GM18909 (cell line): ENCODE measurements around the gene MYH11.
A peak's percentile ranks its signal among the peaks of the same experiment; 100 is the strongest.
"Not testable (repeated sequence)": the region's sequence is repeated elsewhere in the genome, so short reads cannot be mapped to it uniquely, and the experiment has no call there.

Source experiments
- ATAC-seq: cut with Tn5 transposase; IDR thresholded peaks from one replicate; pipeline ENCODE4 v1.9.1; 2021; ENCODE audit warnings: mild to moderate bottlenecking; ENCODE audit not compliant: unreplicated experiment, poor library complexity

The MYH11 gene

GRCh38 chr16:15879255-15879811, 22.5 kb upstream of the MYH11 start:
- ATAC-seq: no peak

- ATAC-seq: no peak
These were observed 19.7 kb upstream of the MYH11 start for GRCh38 chr16:15876503-15876902.

GRCh38 chr16:15874745-15875314, 18.0 kb upstream of the MYH11 start:
- no peak for ATAC-seq

GRCh38 chr16:15873737-15874136, 16.9 kb upstream of the MYH11 start:
- ATAC-seq: no peak

GRCh38 chr16:15873301-15873700, 16.5 kb upstream of the MYH11 start:
- ATAC-seq: no peak

- no peak for ATAC-seq
These were observed 13.2 kb upstream of the MYH11 start for GRCh38 chr16:15870011-15870410.

GRCh38 chr16:15866451-15866850, 9.6 kb upstream of the MYH11 start:
- ATAC-seq: no peak

- no peak for ATAC-seq
These were observed 8.9 kb upstream of the MYH11 start for GRCh38 chr16:15865742-15866141.

- ATAC-seq: no peak
These were observed 8.1 kb upstream of the MYH11 start for GRCh38 chr16:15864939-15865338.

GRCh38 chr16:15861996-15862395, 5.2 kb upstream of the MYH11 start:
- no peak for ATAC-seq

GRCh38 chr16:15858921-15859668, 2.3 kb upstream of the MYH11 start:
- ATAC-seq: no peak

- no peak for ATAC-seq
These were observed 1.1 kb upstream of the MYH11 start for GRCh38 chr16:15857724-15858560.

GRCh38 chr16:15856182-15856581, 646 bp downstream of the MYH11 start:
- ATAC-seq: no peak

- peak; percentile 79 for ATAC-seq
These were observed 1.2 kb downstream of the MYH11 start for GRCh38 chr16:15855704-15856003.

- ATAC-seq: peak; percentile 18
These were observed 1.7 kb downstream of the MYH11 start for GRCh38 chr16:15854906-15855703.

- no peak for ATAC-seq
These were observed 2.8 kb downstream of the MYH11 start for GRCh38 chr16:15854061-15854460.

- ATAC-seq: no peak
These were observed 3.8 kb downstream of the MYH11 start for GRCh38 chr16:15853021-15853420.

- ATAC-seq: not testable (repeated sequence)
These were observed 6.3 kb downstream of the MYH11 start for GRCh38 chr16:15850555-15850954.

GRCh38 chr16:15849209-15849981, 7.4 kb downstream of the MYH11 start:
- ATAC-seq: no peak
